Measurements from ENCODE around the gene MESD. TPM values are rescaled to one million over a fixed set of nuclear protein-coding genes. Genes with fewer than 3 reads are reported as not detected.

MESD gene
- polyA plus RNA-seq, 4 donors, result 42.2 to 44.0 (median 43.5) TPM

GRCh38 chr15:80992441-80992840 lies 2.8 kb upstream of the MESD start:
- DNase-seq (ENCODE audit: low read depth in 4 of 4, low spot score in 3 of 4), result no peak

GRCh38 chr15:80992006-80992405 lies 2.4 kb upstream of the MESD start:
- no peak for DNase-seq (ENCODE audit: low read depth in 4 of 4, low spot score in 3 of 4)

- DNase-seq (ENCODE audit: low read depth in 4 of 4, low spot score in 3 of 4), result no peak
Observed at GRCh38 chr15:80991421-80991820, 1.8 kb upstream of the MESD start.

- no peak for DNase-seq (ENCODE audit: low read depth in 4 of 4, low spot score in 3 of 4)
Observed at GRCh38 chr15:80990955-80991354, 1.3 kb upstream of the MESD start.

GRCh38 chr15:80989081-80989517 lies 520 bp downstream of the MESD start:
- no peak for DNase-seq (ENCODE audit: low read depth in 4 of 4, low spot score in 3 of 4)

GRCh38 chr15:80988148-80988796 lies 1.3 kb downstream of the MESD start:
- no peak for DNase-seq (ENCODE audit: low read depth in 4 of 4, low spot score in 3 of 4)

- DNase-seq (ENCODE audit: low read depth in 4 of 4, low spot score in 3 of 4), result no peak
Observed at GRCh38 chr15:80986487-80986886, 3.1 kb downstream of the MESD start.

GRCh38 chr15:80985981-80986380 lies 3.6 kb downstream of the MESD start:
- no peak for DNase-seq (ENCODE audit: low read depth in 4 of 4, low spot score in 3 of 4)

GRCh38 chr15:80984856-80985255 lies 4.8 kb downstream of the MESD start:
- DNase-seq (ENCODE audit: low read depth in 4 of 4, low spot score in 3 of 4), result no peak

GRCh38 chr15:80982839-80983238 lies 6.8 kb downstream of the MESD start:
- no peak for DNase-seq (ENCODE audit: low read depth in 4 of 4, low spot score in 3 of 4)

GRCh38 chr15:80982205-80982604 lies 7.4 kb downstream of the MESD start:
- DNase-seq (ENCODE audit: low read depth in 4 of 4, low spot score in 3 of 4), result no peak

- DNase-seq (ENCODE audit: low read depth in 4 of 4, low spot score in 3 of 4), result no peak
Observed at GRCh38 chr15:80979538-80980200, 9.9 kb downstream of the MESD start.

GRCh38 chr15:80978685-80979329 lies 10.8 kb downstream of the MESD start:
- DNase-seq (ENCODE audit: low read depth in 4 of 4, low spot score in 3 of 4), result no peak

- no peak for DNase-seq (ENCODE audit: low read depth in 4 of 4, low spot score in 3 of 4)
Observed at GRCh38 chr15:80977627-80978036, 12.0 kb downstream of the MESD start.

- no peak for DNase-seq (ENCODE audit: low read depth in 4 of 4, low spot score in 3 of 4)
Observed at GRCh38 chr15:80976851-80977250, 12.8 kb downstream of the MESD start.

- no peak for DNase-seq (ENCODE audit: low read depth in 4 of 4, low spot score in 3 of 4)
Observed at GRCh38 chr15:80974914-80975313, 14.7 kb downstream of the MESD start.

GRCh38 chr15:80972276-80972675 lies 17.3 kb downstream of the MESD start:
- DNase-seq (ENCODE audit: low read depth in 4 of 4, low spot score in 3 of 4), result no peak

GRCh38 chr15:80971143-80971542 lies 18.5 kb downstream of the MESD start:
- DNase-seq (ENCODE audit: low read depth in 4 of 4, low spot score in 3 of 4), result no peak

- no peak for DNase-seq (ENCODE audit: low read depth in 4 of 4, low spot score in 3 of 4)
Observed at GRCh38 chr15:80970658-80971057, 19.0 kb downstream of the MESD start.

- peak in 3 of 4 donors; percentile 46 to 49 (median 49) for DNase-seq (ENCODE audit: low read depth in 4 of 4, low spot score in 3 of 4)
Observed at GRCh38 chr15:80970018-80970657, 19.5 kb downstream of the MESD start.

GRCh38 chr15:80969316-80969715 lies 20.3 kb downstream of the MESD start:
- DNase-seq (ENCODE audit: low read depth in 4 of 4, low spot score in 3 of 4), result no peak
